GM12873 (cell line): Measurements from ENCODE around the gene CORO1C.

Source experiments
- CTCF ChIP-seq: IDR thresholded peaks from 2 replicates; pipeline ENCODE4 v1.5.1; 2012; ENCODE audit warnings: low read depth, mild to moderate bottlenecking, moderate library complexity, low read length, control low read depth; ENCODE audit not compliant: insufficient read depth; ENCODE audit errors: missing control alignments

The CORO1C gene

GRCh38 chr12:108634341-108634751, 97.0 kb downstream of the CORO1C start:
- no peak for TF ChIP-seq CTCF

- TF ChIP-seq CTCF: peak; percentile 43
Measured at GRCh38 chr12:108633534-108634248, 97.6 kb downstream of the CORO1C start, which contains the start of gene SELPLG. Gene SELPLG, minus strand, starts transcription at chr12:108633894. Its CDS starts 9,587 bp downstream, at chr12:108624307.

- TF ChIP-seq CTCF: no peak
Measured at GRCh38 chr12:108633081-108633533, 98.2 kb downstream of the CORO1C start.

- TF ChIP-seq CTCF: no peak
Measured at GRCh38 chr12:108630481-108631207, 100.7 kb downstream of the CORO1C start.

- no peak for TF ChIP-seq CTCF
Measured at GRCh38 chr12:108629824-108630476, 101.4 kb downstream of the CORO1C start.

- no peak for TF ChIP-seq CTCF
Measured at GRCh38 chr12:108629151-108629550, 102.2 kb downstream of the CORO1C start.
